HepG2 (cell line): ENCODE measurements around the gene EOLA2. TPM values are rescaled to one million over a fixed set of nuclear protein-coding genes. Genes with fewer than 3 reads are reported as not detected.

Experiments
- ATAC-seq: fragments of 200-7000 bp; cut with Tn5 transposase; 3 replicates; pipeline ENCODE4 v1.9.1; 2020; ENCODE audit warnings: mild to moderate bottlenecking, moderate library complexity
- BruUV-seq: library from RNA; stranded (reverse); fragments of 400-500 nt; replicated peaks from 2 replicates; lab custom pipeline; 2021; lab: Mats Ljungman, UMichigan
- CTCF ChIA-PET: fragments of 300-600 bp; formaldehyde crosslinking; extraction: SDS; loops from one replicate; lab custom pipeline; 2021; ENCODE audit warnings: low total read pairs, inconsistent platforms, low intra/inter-chr PET ratio; lab: Yijun Ruan, JAX
- POLR2A ChIA-PET: fragments of 350-600 bp; sonication (Branson Sonifier 250); formaldehyde crosslinking; loops from one replicate; lab custom pipeline; 2020; ENCODE audit warnings: antibody characterized with exemption, inconsistent platforms; lab: Yijun Ruan, JAX
- DNase-seq: peaks from one replicate; pipeline ENCODE4 v3.0.0-alpha.2; 2015; ENCODE audit warnings: low spot score
- FAIRE-seq: peaks from 3 replicates; lab custom pipeline; 2011; peaks lifted over from hg19 to GRCh38; lab: Jason Lieb, UNC
- H2AFZ ChIP-seq: one replicate; pipeline ENCODE4 v1.6.1; 2011; ENCODE audit warnings: low read length, inconsistent platforms
- H3K27ac ChIP-seq: fragments of 300-600 bp; 3 replicates; pipeline ENCODE4 v1.8.0; 2011; ENCODE audit warnings: mixed run types, mild to moderate bottlenecking, mixed read lengths, low read length, inconsistent platforms; ENCODE audit not compliant: insufficient read depth; ENCODE audit errors: extremely low read length
- H3K27me3 ChIP-seq, 2 experiments: fragments of 200-600 bp in 1 of 2; 2 replicates in 1 of 2; 3 replicates in 1 of 2; pipeline versions ENCODE4 v1.6.0 to v1.8.0; 2011; ENCODE audit warnings: low read length in 2 of 2, mild to moderate bottlenecking in 2 of 2, moderate library complexity in 2 of 2, inconsistent platforms in 1 of 2; ENCODE audit not compliant: insufficient read depth in 2 of 2, control insufficient read depth in 1 of 2
- H3K36me3 ChIP-seq, 2 experiments: fragments of 200-600 bp in 1 of 2; replicated peaks in 1 of 2; 2 replicates in 1 of 2; 3 replicates in 1 of 2; pipeline versions ENCODE4 v1.5.1 to v1.8.0; 2011; ENCODE audit warnings: low read length in 2 of 2, inconsistent platforms in 1 of 2; ENCODE audit not compliant: insufficient read depth in 2 of 2, control insufficient read depth in 1 of 2
- H3K4me1 ChIP-seq: 2 replicates; pipeline ENCODE4 v1.5.1; 2012; ENCODE audit warnings: low read length, inconsistent platforms; ENCODE audit not compliant: insufficient read depth
- H3K4me2 ChIP-seq: 2 replicates; pipeline ENCODE4 v1.6.0; 2011; ENCODE audit warnings: low read depth, low read length, inconsistent platforms
- H3K4me3 ChIP-seq, 3 experiments: fragments of 200-600 bp in 1 of 3; sonication (generic), shearing (Covaris generic) in 1 of 3; replicated peaks in 1 of 3; 2 replicates each; pipeline ENCODE4 v1.5.1; 2011 to 2016; ENCODE audit warnings: low read length in 3 of 3, inconsistent platforms in 2 of 3, low read depth in 2 of 3, mild to moderate bottlenecking in 2 of 3, control low read depth in 1 of 3, mixed read lengths in 1 of 3; ENCODE audit not compliant: insufficient read depth in 1 of 3
- H3K79me2 ChIP-seq: one replicate; pipeline ENCODE4 v1.6.1; 2011; ENCODE audit warnings: low read length, inconsistent platforms; ENCODE audit not compliant: insufficient read depth
- H3K9ac ChIP-seq: 2 replicates; pipeline ENCODE4 v1.6.0; 2011; ENCODE audit warnings: mild to moderate bottlenecking, low read depth, low read length, inconsistent platforms; ENCODE audit not compliant: insufficient read depth
- H3K9me3 ChIP-seq: 2 replicates; pipeline ENCODE4 v1.5.1; 2012; ENCODE audit warnings: mild to moderate bottlenecking, low read length
- H4K20me1 ChIP-seq: 2 replicates; pipeline ENCODE4 v1.6.0; 2011; ENCODE audit warnings: inconsistent platforms, mild to moderate bottlenecking, low read length, moderate library complexity; ENCODE audit not compliant: insufficient read depth
- ARID3A ChIP-seq: IDR thresholded peaks from 2 replicates; pipeline ENCODE4 v1.6.1; 2012; ENCODE audit warnings: low read depth, low read length, improper control_type of control experiment
- HOXA9 ChIP-seq: sonication (generic); formaldehyde crosslinking; IDR thresholded peaks from 2 replicates; pipeline ENCODE4 v1.8.1; 2022; ENCODE audit warnings: missing genetic modification reagents, mild to moderate bottlenecking, moderate library complexity, borderline replicate concordance
- MAFK ChIP-seq, 2 experiments: IDR thresholded peaks in 1 of 2; conservative IDR thresholded peaks in 1 of 2; 2 replicates each; pipeline ENCODE4 v1.6.1; 2011; ENCODE audit warnings: improper control_type of control experiment in 2 of 2, low read length in 2 of 2
- SMARCC2 ChIP-seq: fragments of 450-650 bp; IDR thresholded peaks from 2 replicates; pipeline ENCODE4 v1.6.1; 2017; ENCODE audit warnings: antibody characterized with exemption, mild to moderate bottlenecking
- STAG1 ChIP-seq: sonication (generic); formaldehyde crosslinking; IDR thresholded peaks from 2 replicates; pipeline ENCODE4 v1.4.0; 2020; ENCODE audit warnings: missing genetic modification reagents
- ZMYM2 ChIP-seq: sonication (generic); formaldehyde crosslinking; IDR thresholded peaks from 2 replicates; pipeline ENCODE4 v1.8.0; 2022; ENCODE audit warnings: mild to moderate bottlenecking, missing genetic modification reagents
- ZNF460 ChIP-seq: sonication (generic); formaldehyde crosslinking; IDR thresholded peaks from 2 replicates; pipeline ENCODE4 v1.5.1; 2020; ENCODE audit warnings: missing genetic modification reagents, mild to moderate bottlenecking, borderline replicate concordance
- WGBS: methylation state at CpG from one replicate; pipeline ENCODE4 v1.1.6; 2017; ENCODE audit warnings: low lambda C conversion rate; 5-methylcytosine and 5-hydroxymethylcytosine counted together
- in situ Hi-C: cut with HindIII; loops from 2 replicates; pipeline ENCODE4 v1.10.0; 2017; ENCODE audit warnings: low pct_unique_long_range_greater_than_20kb; ENCODE audit not compliant: extremely low pct_ligation_motif_present
- intact Hi-C: fragments of 100-400 bp; cut with micrococcal nuclease; formaldehyde crosslinking; loops from one replicate; pipeline ENCODE4 v1.10.0; 2022; ENCODE audit not compliant: unreplicated experiment
- polyA plus RNA-seq, 8 experiments: library from polyadenylated mRNA; depleted of rRNA in 3 of 8; stranded (reverse) in 7 of 8; unstranded in 1 of 8; fragments of >200 nt; fragmentation: Illumina TruSeq in 4 of 8; extraction: Trizol in 4 of 8; gene quantifications; 2 replicates each; pipeline versions ENCODE4 v1.2.1 to v1.2.3, GENCODE V29; 2011 to 2016; ENCODE audit warnings: low read depth in 4 of 8, missing spikeins in 1 of 8, mixed read lengths in 1 of 8; ENCODE audit not compliant: insufficient read depth in 1 of 8
- total RNA-seq, 5 experiments: library from RNA; depleted of rRNA; stranded (reverse); fragments of >200 nt; fragmentation: Illumina TruSeq; extraction: Trizol; gene quantifications; 2 replicates each; pipeline ENCODE4 v1.2.3, GENCODE V29; 2016; ENCODE audit warnings: low read depth in 1 of 5

Gene EOLA2
- total and polyA plus RNA-seq, 2 of the 13 experiments (the other 11 are each of a cell fraction or from before 2014, with no cell fraction given), result 20.4 to 22.0 TPM

- DNase-seq, result no peak
- Histone ChIP-seq H4K20me1 (no peaks in the 10 kb centered on the region), H3K9me3 (no peaks in the 10 kb centered on the region), H2AFZ (no peak overlapping the region), H3K27me3 (no peaks in the 10 kb centered on the region), H3K4me2 (no peak overlapping the region), H3K79me2 (no peaks in the 10 kb centered on the region), H3K36me3 (no peaks in the 10 kb centered on the region), H3K4me1 (no peaks in the 10 kb centered on the region), H3K27ac (no peak overlapping the region), H3K9ac (no peak overlapping the region), H3K4me3 (no peak overlapping the region)
- ATAC-seq, result no peak
- in situ Hi-C loops, result no loop called here
- CTCF ChIA-PET, result no interaction called here
- BruUV-seq, result no TSS peak
- POLR2A ChIA-PET, result no interaction called here
- FAIRE-seq, result no peak
- intact Hi-C loops, result no loop called here
- TF ChIP-seq ZMYM2 (CRISPR knock-in tag) (no peak), MAFK (conservative IDR thresholded peaks at IDR 0.05 in 1 of 2, IDR thresholded peaks at IDR 0.05 in 1 of 2; ENCODE audit: low read length in 2 of 2) (peak; percentile 9 to 67; a peak in 2 of 4 replicates), HOXA9 (CRISPR knock-in tag) (no peak)
Measured at GRCh38 chrX:149908727-149909126, 29.6 kb downstream of the EOLA2 start.

GRCh38 chrX:149908308-149908707 lies 30.0 kb downstream of the EOLA2 start:
- Histone ChIP-seq H3K4me2 (no peak overlapping the region), H3K79me2 (no peaks in the 10 kb centered on the region), H3K27me3 (no peaks in the 10 kb centered on the region), H3K36me3 (no peaks in the 10 kb centered on the region), H4K20me1 (no peaks in the 10 kb centered on the region), H3K27ac (no peak overlapping the region), H3K4me1 (no peaks in the 10 kb centered on the region), H3K9ac (no peak overlapping the region), H3K4me3 (no peak overlapping the region), H2AFZ (no peak overlapping the region), H3K9me3 (no peaks in the 10 kb centered on the region)
- BruUV-seq, result no TSS peak
- TF ChIP-seq ARID3A, result no peak
- no peak for TF ChIP-seq SMARCC2
- no peak for TF ChIP-seq STAG1
- no peak for TF ChIP-seq ZNF460 (CRISPR knock-in tag)
- ChIA-PET CTCF (no interaction called here), POLR2A (no interaction called here)
- DNase-seq (no peak), FAIRE-seq (no peak), ATAC-seq (no peak)
- 61% methylated on average over 3 of the region's 3 CpGs for WGBS
- in situ Hi-C loops, result no loop called here
- intact Hi-C loops, result no loop called here
